H1 (cell line): ENCODE measurements around the gene SLC13A2.

Source experiments
- BRCA1 ChIP-seq: IDR thresholded peaks from 2 replicates; pipeline ENCODE4 v1.6.1; 2012; ENCODE audit warnings: low read depth, low read length, improper control_type of control experiment
- POLR2A ChIP-seq, 2 experiments: IDR thresholded peaks; 1 replicate in 1 of 2; 2 replicates in 1 of 2; pipeline ENCODE4 v1.6.1; 2011; ENCODE audit warnings: low read depth in 2 of 2, low read length in 2 of 2, mild to moderate bottlenecking in 2 of 2; ENCODE audit errors: control extremely low read depth in 1 of 2
- SIN3A ChIP-seq, 2 experiments: IDR thresholded peaks in 1 of 2; conservative IDR thresholded peaks in 1 of 2; 2 replicates each; pipeline ENCODE4 v1.6.1; 2011 to 2012; ENCODE audit warnings: low read length in 2 of 2, improper control_type of control experiment in 1 of 2, low read depth in 1 of 2, mild to moderate bottlenecking in 1 of 2
- SRF ChIP-seq: IDR thresholded peaks from 2 replicates; pipeline ENCODE4 v1.6.1; 2011; ENCODE audit warnings: mild to moderate bottlenecking, low read depth, low read length, moderate library complexity
- TF ChIP-seq, protein P1 (sequence below): IDR thresholded peaks from 2 replicates; pipeline ENCODE4 v1.6.1; 2012; ENCODE audit warnings: inconsistent platforms
- TF ChIP-seq, protein P2 (sequence below), 3 experiments: IDR thresholded peaks; 1 replicate in 2 of 3; 2 replicates in 1 of 3; pipeline versions ENCODE4 v1.5.1 to v1.6.1; 2011; ENCODE audit warnings: low read length in 3 of 3, mild to moderate bottlenecking in 3 of 3, inconsistent platforms in 2 of 3, low read depth in 1 of 3, moderate library complexity in 1 of 3; ENCODE audit not compliant: insufficient read depth in 1 of 3; ENCODE audit errors: control extremely low read depth in 1 of 3
- TF ChIP-seq, protein P3 (sequence below): fragments of 300-600 bp; sonication (generic); IDR thresholded peaks from 2 replicates; pipeline ENCODE4 v1.7.1; 2012; ENCODE audit warnings: low read length, moderate library complexity, mild to moderate bottlenecking, inconsistent platforms; ENCODE audit not compliant: insufficient replicate concordance

DNA sequence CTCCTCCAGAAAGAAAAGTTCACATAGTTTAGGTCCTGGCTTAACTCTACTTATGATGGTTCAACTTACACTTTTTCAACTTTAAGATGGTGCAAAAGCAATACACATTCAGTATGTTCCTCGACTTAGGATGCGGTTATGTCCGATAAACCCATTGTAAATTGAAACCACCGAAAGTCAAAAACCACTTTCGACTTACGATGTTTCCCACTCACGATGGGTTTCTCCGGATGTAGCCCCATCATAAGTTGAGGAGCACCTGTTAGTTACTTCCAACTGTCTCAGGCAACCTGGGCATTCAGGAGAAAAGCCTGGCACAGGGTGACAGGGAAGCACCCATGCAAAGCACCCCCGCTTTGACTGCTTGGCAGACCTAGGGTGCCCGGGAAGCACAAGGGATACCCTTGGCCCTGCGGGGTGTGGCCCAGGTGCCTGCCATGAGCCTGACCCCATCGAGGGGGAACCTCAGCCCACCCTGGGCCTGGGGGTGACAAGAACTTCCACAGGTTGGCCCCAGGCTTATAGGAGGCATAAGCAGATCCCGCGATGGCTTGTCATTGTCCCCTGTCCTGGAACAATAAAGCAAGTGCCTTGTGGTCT lies 65.0 kb downstream of the SLC13A2 start:
- TF ChIP-seq BRCA1 (no peak), SRF (no peak), SIN3A (conservative IDR thresholded peaks at IDR 0.05 in 1 of 2, IDR thresholded peaks at IDR 0.05 in 1 of 2; ENCODE audit: low read depth in 1 of 2, low read length in 2 of 2) (no peak), POLR2A (IDR thresholded peaks at IDR 0.05; ENCODE audit: control extremely low read depth in 1 of 2, low read depth in 2 of 2, low read length in 2 of 2) (no peak)
- TF ChIP-seq, protein P1, sequence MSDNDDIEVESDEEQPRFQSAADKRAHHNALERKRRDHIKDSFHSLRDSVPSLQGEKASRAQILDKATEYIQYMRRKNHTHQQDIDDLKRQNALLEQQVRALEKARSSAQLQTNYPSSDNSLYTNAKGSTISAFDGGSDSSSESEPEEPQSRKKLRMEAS, result no peak
- TF ChIP-seq, protein P2, sequence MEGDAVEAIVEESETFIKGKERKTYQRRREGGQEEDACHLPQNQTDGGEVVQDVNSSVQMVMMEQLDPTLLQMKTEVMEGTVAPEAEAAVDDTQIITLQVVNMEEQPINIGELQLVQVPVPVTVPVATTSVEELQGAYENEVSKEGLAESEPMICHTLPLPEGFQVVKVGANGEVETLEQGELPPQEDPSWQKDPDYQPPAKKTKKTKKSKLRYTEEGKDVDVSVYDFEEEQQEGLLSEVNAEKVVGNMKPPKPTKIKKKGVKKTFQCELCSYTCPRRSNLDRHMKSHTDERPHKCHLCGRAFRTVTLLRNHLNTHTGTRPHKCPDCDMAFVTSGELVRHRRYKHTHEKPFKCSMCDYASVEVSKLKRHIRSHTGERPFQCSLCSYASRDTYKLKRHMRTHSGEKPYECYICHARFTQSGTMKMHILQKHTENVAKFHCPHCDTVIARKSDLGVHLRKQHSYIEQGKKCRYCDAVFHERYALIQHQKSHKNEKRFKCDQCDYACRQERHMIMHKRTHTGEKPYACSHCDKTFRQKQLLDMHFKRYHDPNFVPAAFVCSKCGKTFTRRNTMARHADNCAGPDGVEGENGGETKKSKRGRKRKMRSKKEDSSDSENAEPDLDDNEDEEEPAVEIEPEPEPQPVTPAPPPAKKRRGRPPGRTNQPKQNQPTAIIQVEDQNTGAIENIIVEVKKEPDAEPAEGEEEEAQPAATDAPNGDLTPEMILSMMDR (IDR thresholded peaks at IDR 0.05; ENCODE audit: control extremely low read depth in 1 of 3, insufficient read depth in 1 of 3, low read depth in 1 of 3, low read length in 3 of 3), result no peak
- TF ChIP-seq, protein P3, sequence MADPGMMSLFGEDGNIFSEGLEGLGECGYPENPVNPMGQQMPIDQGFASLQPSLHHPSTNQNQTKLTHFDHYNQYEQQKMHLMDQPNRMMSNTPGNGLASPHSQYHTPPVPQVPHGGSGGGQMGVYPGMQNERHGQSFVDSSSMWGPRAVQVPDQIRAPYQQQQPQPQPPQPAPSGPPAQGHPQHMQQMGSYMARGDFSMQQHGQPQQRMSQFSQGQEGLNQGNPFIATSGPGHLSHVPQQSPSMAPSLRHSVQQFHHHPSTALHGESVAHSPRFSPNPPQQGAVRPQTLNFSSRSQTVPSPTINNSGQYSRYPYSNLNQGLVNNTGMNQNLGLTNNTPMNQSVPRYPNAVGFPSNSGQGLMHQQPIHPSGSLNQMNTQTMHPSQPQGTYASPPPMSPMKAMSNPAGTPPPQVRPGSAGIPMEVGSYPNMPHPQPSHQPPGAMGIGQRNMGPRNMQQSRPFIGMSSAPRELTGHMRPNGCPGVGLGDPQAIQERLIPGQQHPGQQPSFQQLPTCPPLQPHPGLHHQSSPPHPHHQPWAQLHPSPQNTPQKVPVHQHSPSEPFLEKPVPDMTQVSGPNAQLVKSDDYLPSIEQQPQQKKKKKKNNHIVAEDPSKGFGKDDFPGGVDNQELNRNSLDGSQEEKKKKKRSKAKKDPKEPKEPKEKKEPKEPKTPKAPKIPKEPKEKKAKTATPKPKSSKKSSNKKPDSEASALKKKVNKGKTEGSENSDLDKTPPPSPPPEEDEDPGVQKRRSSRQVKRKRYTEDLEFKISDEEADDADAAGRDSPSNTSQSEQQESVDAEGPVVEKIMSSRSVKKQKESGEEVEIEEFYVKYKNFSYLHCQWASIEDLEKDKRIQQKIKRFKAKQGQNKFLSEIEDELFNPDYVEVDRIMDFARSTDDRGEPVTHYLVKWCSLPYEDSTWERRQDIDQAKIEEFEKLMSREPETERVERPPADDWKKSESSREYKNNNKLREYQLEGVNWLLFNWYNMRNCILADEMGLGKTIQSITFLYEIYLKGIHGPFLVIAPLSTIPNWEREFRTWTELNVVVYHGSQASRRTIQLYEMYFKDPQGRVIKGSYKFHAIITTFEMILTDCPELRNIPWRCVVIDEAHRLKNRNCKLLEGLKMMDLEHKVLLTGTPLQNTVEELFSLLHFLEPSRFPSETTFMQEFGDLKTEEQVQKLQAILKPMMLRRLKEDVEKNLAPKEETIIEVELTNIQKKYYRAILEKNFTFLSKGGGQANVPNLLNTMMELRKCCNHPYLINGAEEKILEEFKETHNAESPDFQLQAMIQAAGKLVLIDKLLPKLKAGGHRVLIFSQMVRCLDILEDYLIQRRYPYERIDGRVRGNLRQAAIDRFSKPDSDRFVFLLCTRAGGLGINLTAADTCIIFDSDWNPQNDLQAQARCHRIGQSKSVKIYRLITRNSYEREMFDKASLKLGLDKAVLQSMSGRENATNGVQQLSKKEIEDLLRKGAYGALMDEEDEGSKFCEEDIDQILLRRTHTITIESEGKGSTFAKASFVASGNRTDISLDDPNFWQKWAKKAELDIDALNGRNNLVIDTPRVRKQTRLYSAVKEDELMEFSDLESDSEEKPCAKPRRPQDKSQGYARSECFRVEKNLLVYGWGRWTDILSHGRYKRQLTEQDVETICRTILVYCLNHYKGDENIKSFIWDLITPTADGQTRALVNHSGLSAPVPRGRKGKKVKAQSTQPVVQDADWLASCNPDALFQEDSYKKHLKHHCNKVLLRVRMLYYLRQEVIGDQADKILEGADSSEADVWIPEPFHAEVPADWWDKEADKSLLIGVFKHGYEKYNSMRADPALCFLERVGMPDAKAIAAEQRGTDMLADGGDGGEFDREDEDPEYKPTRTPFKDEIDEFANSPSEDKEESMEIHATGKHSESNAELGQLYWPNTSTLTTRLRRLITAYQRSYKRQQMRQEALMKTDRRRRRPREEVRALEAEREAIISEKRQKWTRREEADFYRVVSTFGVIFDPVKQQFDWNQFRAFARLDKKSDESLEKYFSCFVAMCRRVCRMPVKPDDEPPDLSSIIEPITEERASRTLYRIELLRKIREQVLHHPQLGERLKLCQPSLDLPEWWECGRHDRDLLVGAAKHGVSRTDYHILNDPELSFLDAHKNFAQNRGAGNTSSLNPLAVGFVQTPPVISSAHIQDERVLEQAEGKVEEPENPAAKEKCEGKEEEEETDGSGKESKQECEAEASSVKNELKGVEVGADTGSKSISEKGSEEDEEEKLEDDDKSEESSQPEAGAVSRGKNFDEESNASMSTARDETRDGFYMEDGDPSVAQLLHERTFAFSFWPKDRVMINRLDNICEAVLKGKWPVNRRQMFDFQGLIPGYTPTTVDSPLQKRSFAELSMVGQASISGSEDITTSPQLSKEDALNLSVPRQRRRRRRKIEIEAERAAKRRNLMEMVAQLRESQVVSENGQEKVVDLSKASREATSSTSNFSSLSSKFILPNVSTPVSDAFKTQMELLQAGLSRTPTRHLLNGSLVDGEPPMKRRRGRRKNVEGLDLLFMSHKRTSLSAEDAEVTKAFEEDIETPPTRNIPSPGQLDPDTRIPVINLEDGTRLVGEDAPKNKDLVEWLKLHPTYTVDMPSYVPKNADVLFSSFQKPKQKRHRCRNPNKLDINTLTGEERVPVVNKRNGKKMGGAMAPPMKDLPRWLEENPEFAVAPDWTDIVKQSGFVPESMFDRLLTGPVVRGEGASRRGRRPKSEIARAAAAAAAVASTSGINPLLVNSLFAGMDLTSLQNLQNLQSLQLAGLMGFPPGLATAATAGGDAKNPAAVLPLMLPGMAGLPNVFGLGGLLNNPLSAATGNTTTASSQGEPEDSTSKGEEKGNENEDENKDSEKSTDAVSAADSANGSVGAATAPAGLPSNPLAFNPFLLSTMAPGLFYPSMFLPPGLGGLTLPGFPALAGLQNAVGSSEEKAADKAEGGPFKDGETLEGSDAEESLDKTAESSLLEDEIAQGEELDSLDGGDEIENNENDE, result no peak
